CD8-positive, alpha-beta memory T cell (primary cell): ENCODE results near the gene MRPL23. TPM values are rescaled to one million over a fixed set of nuclear protein-coding genes. Genes with fewer than 3 reads are reported as not detected.

Source experiments
- CTCF ChIA-PET: fragments of 350-600 bp; sonication (Branson Sonifier 250); formaldehyde crosslinking; loops from one replicate; lab custom pipeline; 2021; ENCODE audit warnings: antibody characterized with exemption; lab: Charles Lee
- POLR2A ChIA-PET: fragments of 350-600 bp; sonication (Branson Sonifier 250); formaldehyde crosslinking; loops from one replicate; lab custom pipeline; 2021; ENCODE audit warnings: antibody characterized with exemption; lab: Charles Lee
- DNase-seq, 5 donors: peaks; one replicate each; pipeline versions ENCODE4 v3.0.0 to v3.0.0-alpha.2; 2020 to 2022; ENCODE audit warnings: mixed read lengths in 1 of 5
- H3K27ac ChIP-seq: one replicate; pipeline ENCODE4 v1.7.0; 2013; ENCODE audit warnings: low read depth, mild to moderate bottlenecking, low read length, moderate library complexity
- H3K27me3 ChIP-seq: 2 replicates; pipeline ENCODE4 v1.7.0; 2013; ENCODE audit warnings: low read length, mild to moderate bottlenecking; ENCODE audit not compliant: insufficient read depth, poor library complexity, severe bottlenecking
- H3K36me3 ChIP-seq: 2 replicates; pipeline ENCODE4 v1.7.0; 2013; ENCODE audit warnings: mild to moderate bottlenecking, low read length, moderate library complexity; ENCODE audit not compliant: insufficient read depth
- H3K4me1 ChIP-seq: 2 replicates; pipeline ENCODE4 v1.7.0; 2013; ENCODE audit warnings: mild to moderate bottlenecking, low read length, moderate library complexity; ENCODE audit not compliant: insufficient read depth
- H3K4me3 ChIP-seq: 2 replicates; pipeline ENCODE4 v1.7.0; 2013; ENCODE audit warnings: mild to moderate bottlenecking, low read length
- H3K9me3 ChIP-seq: 2 replicates; pipeline ENCODE4 v1.7.0; 2013; ENCODE audit warnings: mild to moderate bottlenecking, low read length
- H3K27ac Mint-ChIP-seq, 8 donors: one replicate each; pipeline ENCODE4 v1.8.0; 2020 to 2021; ENCODE audit warnings: mixed read lengths in 8 of 8, mild to moderate bottlenecking in 6 of 8, inconsistent platforms in 3 of 8, moderate library complexity in 3 of 8
- H3K27me3 Mint-ChIP-seq, 2 donors: one replicate each; pipeline ENCODE4 v1.8.0; 2020 to 2021; ENCODE audit warnings: mixed read lengths in 2 of 2, mild to moderate bottlenecking in 1 of 2, moderate library complexity in 1 of 2
- H3K36me3 Mint-ChIP-seq, 3 donors: one replicate each; pipeline ENCODE4 v1.8.0; 2020 to 2021; ENCODE audit warnings: mixed read lengths in 3 of 3, inconsistent platforms in 1 of 3, mild to moderate bottlenecking in 1 of 3
- H3K4me1 Mint-ChIP-seq, 3 donors: one replicate each; pipeline ENCODE4 v1.8.0; 2020 to 2021; ENCODE audit warnings: mixed read lengths in 3 of 3, inconsistent platforms in 1 of 3, mild to moderate bottlenecking in 1 of 3
- H3K4me3 Mint-ChIP-seq, 7 donors: one replicate each; pipeline ENCODE4 v1.8.0; 2020 to 2021; ENCODE audit warnings: mixed read lengths in 7 of 7, mild to moderate bottlenecking in 6 of 7, moderate library complexity in 4 of 7, inconsistent platforms in 2 of 7
- H3K9me3 Mint-ChIP-seq, 5 donors: one replicate each; pipeline ENCODE4 v1.8.0; 2020 to 2022; ENCODE audit warnings: mixed read lengths in 5 of 5, mild to moderate bottlenecking in 3 of 5, moderate library complexity in 2 of 5, inconsistent platforms in 1 of 5
- polyA plus RNA-seq: library from polyadenylated mRNA; unstranded; fragments of 300-500 nt; fragmentation: Illumina TruSeq; gene quantifications from one replicate; pipeline ENCODE4 v1.2.3, GENCODE V29; 2021
- total RNA-seq, 2 experiments: library from RNA; stranded (reverse); gene quantifications; one replicate each; pipeline ENCODE4 v1.2.3, GENCODE V29; 2021

The MRPL23 gene
- total and polyA plus RNA-seq, 3 experiments from 2014 or later, result 9.3 to 129 (median 127) TPM

GRCh38 chr11:1969776-1970175 is 22.6 kb downstream of the MRPL23 start:
- H3K4me3 ChIP-seq, result no peak overlapping the region
- H3K27ac Mint-ChIP-seq, result no peak overlapping the region
- no peaks in the 10 kb centered on the region for H3K9me3 Mint-ChIP-seq
- no peak overlapping the region for H3K27ac ChIP-seq
- no peaks in the 10 kb centered on the region for H3K36me3 ChIP-seq
- no peaks in the 10 kb centered on the region for H3K4me1 Mint-ChIP-seq
- H3K36me3 Mint-ChIP-seq, result no peaks in the 10 kb centered on the region
- POLR2A ChIA-PET, result no interaction called here
- no peaks in the 10 kb centered on the region for H3K9me3 ChIP-seq
- H3K27me3 Mint-ChIP-seq, result no peaks in the 10 kb centered on the region
- CTCF ChIA-PET, result no interaction called here
- H3K4me1 ChIP-seq, result no peaks in the 10 kb centered on the region
- H3K4me3 Mint-ChIP-seq, result no peak overlapping the region
- H3K27me3 ChIP-seq, result no peaks in the 10 kb centered on the region
- DNase-seq, result no peak

- no peaks in the 10 kb centered on the region for H3K4me1 Mint-ChIP-seq
- H3K27ac Mint-ChIP-seq, result no peak overlapping the region
- H3K4me3 Mint-ChIP-seq, result no peak overlapping the region
- no peaks in the 10 kb centered on the region for H3K9me3 ChIP-seq
- ChIA-PET CTCF (no interaction called here), POLR2A (no interaction called here)
- no peaks in the 10 kb centered on the region for H3K27me3 Mint-ChIP-seq
- no peaks in the 10 kb centered on the region for H3K36me3 Mint-ChIP-seq
- no peaks in the 10 kb centered on the region for H3K9me3 Mint-ChIP-seq
- H3K27ac ChIP-seq, result no peak overlapping the region
- H3K27me3 ChIP-seq, result no peaks in the 10 kb centered on the region
- no peaks in the 10 kb centered on the region for H3K36me3 ChIP-seq
- H3K4me1 ChIP-seq, result no peaks in the 10 kb centered on the region
- H3K4me3 ChIP-seq, result no peak overlapping the region
- DNase-seq, result peak in 1 of 5 donors; percentile 1
These were observed 23.8 kb downstream of the MRPL23 start for GRCh38 chr11:1970956-1971355.

GRCh38 chr11:1975185-1975584 is 28.1 kb downstream of the MRPL23 start:
- no peak overlapping the region for H3K4me3 ChIP-seq
- Mint-ChIP-seq H3K4me1 (no peaks in the 10 kb centered on the region), H3K27ac (no peak overlapping the region), H3K27me3 (no peaks in the 10 kb centered on the region), H3K4me3 (no peak overlapping the region), H3K9me3 (no peaks in the 10 kb centered on the region), H3K36me3 (no peaks in the 10 kb centered on the region)
- no peak for DNase-seq
- H3K36me3 ChIP-seq, result no peaks in the 10 kb centered on the region
- no peak overlapping the region for H3K27ac ChIP-seq
- H3K27me3 ChIP-seq, result no peaks in the 10 kb centered on the region
- H3K4me1 ChIP-seq, result no peaks in the 10 kb centered on the region
- no peaks in the 10 kb centered on the region for H3K9me3 ChIP-seq
- ChIA-PET POLR2A (no interaction called here), CTCF (no interaction called here)

GRCh38 chr11:1978720-1979473 is 31.8 kb downstream of the MRPL23 start:
- H3K36me3 Mint-ChIP-seq, result no peaks in the 10 kb centered on the region

GRCh38 chr11:1979607-1980006 is 32.5 kb downstream of the MRPL23 start:
- no peaks in the 10 kb centered on the region for H3K27me3 Mint-ChIP-seq
- no peaks in the 10 kb centered on the region for H3K4me1 Mint-ChIP-seq
- ChIA-PET POLR2A (no interaction called here), CTCF (no interaction called here)
- Histone ChIP-seq H3K4me1 (no peaks in the 10 kb centered on the region), H3K27me3 (no peaks in the 10 kb centered on the region), H3K4me3 (no peak overlapping the region), H3K9me3 (no peaks in the 10 kb centered on the region), H3K36me3 (no peaks in the 10 kb centered on the region), H3K27ac (no peak overlapping the region)
- no peak overlapping the region for H3K4me3 Mint-ChIP-seq
- no peaks in the 10 kb centered on the region for H3K36me3 Mint-ChIP-seq
- H3K9me3 Mint-ChIP-seq, result no peaks in the 10 kb centered on the region
- H3K27ac Mint-ChIP-seq, result no peak overlapping the region
- DNase-seq, result no peak

More at GRCh38 chr11:1978720-1979473, 31.8 kb downstream of the MRPL23 start:
- no peaks in the 10 kb centered on the region for H3K36me3 ChIP-seq
- peak in 1 of 5 donors; percentile 4 for DNase-seq
- no peak overlapping the region for H3K27ac ChIP-seq
- H3K4me1 ChIP-seq, result no peaks in the 10 kb centered on the region
- POLR2A ChIA-PET, result interaction anchor here (0.7 kb wide), 1 partner anchor 546 kb away, joined by 7 read pairs; no protein-coding TSS in a partner anchor
- H3K4me1 Mint-ChIP-seq, result no peaks in the 10 kb centered on the region
- no peak overlapping the region for H3K4me3 Mint-ChIP-seq
- no peaks in the 10 kb centered on the region for H3K9me3 ChIP-seq
- H3K27me3 Mint-ChIP-seq, result no peaks in the 10 kb centered on the region
- H3K27me3 ChIP-seq, result no peaks in the 10 kb centered on the region
- H3K4me3 ChIP-seq, result no peak overlapping the region
- no peak overlapping the region for H3K27ac Mint-ChIP-seq
- CTCF ChIA-PET, result no interaction called here
- H3K9me3 Mint-ChIP-seq, result no peaks in the 10 kb centered on the region

GRCh38 chr11:1982873-1983600 is 35.9 kb downstream of the MRPL23 start:
- Mint-ChIP-seq H3K36me3 (no peaks in the 10 kb centered on the region), H3K4me3 (no peak overlapping the region), H3K9me3 (no peaks in the 10 kb centered on the region), H3K27me3 (no peaks in the 10 kb centered on the region), H3K4me1 (no peaks in the 10 kb centered on the region), H3K27ac (no peak overlapping the region)
- H3K27me3 ChIP-seq, result no peaks in the 10 kb centered on the region
- no peak overlapping the region for H3K4me3 ChIP-seq
- POLR2A ChIA-PET, result no interaction called here
- no peak overlapping the region for H3K27ac ChIP-seq
- no peaks in the 10 kb centered on the region for H3K4me1 ChIP-seq
- no peaks in the 10 kb centered on the region for H3K9me3 ChIP-seq
- CTCF ChIA-PET, result no interaction called here
- no peaks in the 10 kb centered on the region for H3K36me3 ChIP-seq
- no peak for DNase-seq

- Histone ChIP-seq H3K9me3 (no peaks in the 10 kb centered on the region), H3K27ac (no peak overlapping the region), H3K27me3 (no peaks in the 10 kb centered on the region), H3K4me3 (no peak overlapping the region), H3K4me1 (no peaks in the 10 kb centered on the region), H3K36me3 (no peaks in the 10 kb centered on the region)
- Mint-ChIP-seq H3K36me3 (no peaks in the 10 kb centered on the region), H3K4me3 (no peak overlapping the region), H3K27ac (no peak overlapping the region), H3K27me3 (no peaks in the 10 kb centered on the region), H3K9me3 (no peaks in the 10 kb centered on the region), H3K4me1 (no peaks in the 10 kb centered on the region)
- DNase-seq, result peak in 1 of 5 donors; percentile 3
- CTCF ChIA-PET, result interaction anchor here (0.7 kb wide), 1 partner anchor 167 kb away, joined by 3 read pairs; no protein-coding TSS in a partner anchor
- POLR2A ChIA-PET, result no interaction called here
These were observed 36.4 kb downstream of the MRPL23 start for GRCh38 chr11:1983601-1983961.

GRCh38 chr11:1987024-1987423 is 39.9 kb downstream of the MRPL23 start:
- no peak overlapping the region for H3K27ac ChIP-seq
- no peak overlapping the region for H3K4me3 ChIP-seq
- POLR2A ChIA-PET, result no interaction called here
- Mint-ChIP-seq H3K27ac (no peak overlapping the region), H3K4me3 (no peak overlapping the region), H3K9me3 (no peaks in the 10 kb centered on the region), H3K36me3 (no peaks in the 10 kb centered on the region), H3K27me3 (no peaks in the 10 kb centered on the region), H3K4me1 (no peaks in the 10 kb centered on the region)
- H3K4me1 ChIP-seq, result no peaks in the 10 kb centered on the region
- no peak for DNase-seq
- H3K9me3 ChIP-seq, result no peaks in the 10 kb centered on the region
- no peaks in the 10 kb centered on the region for H3K36me3 ChIP-seq
- H3K27me3 ChIP-seq, result no peaks in the 10 kb centered on the region
- CTCF ChIA-PET, result no interaction called here
